GM18499 (cell line): Measurements from ENCODE around the gene BEND6.
"Not testable (repeated sequence)": the region's sequence is repeated elsewhere in the genome, so short reads cannot be mapped to it uniquely, and the experiment has no call there.

ENCODE experiments used
- ATAC-seq: cut with Tn5 transposase; IDR thresholded peaks from one replicate; pipeline ENCODE4 v1.9.1; 2021; ENCODE audit warnings: moderate number of reproducible peaks; ENCODE audit not compliant: insufficient read depth, unreplicated experiment

BEND6 gene

GRCh38 chr6:56970849-56971248, 15.9 kb downstream of the BEND6 start:
- no peak for ATAC-seq

GRCh38 chr6:56977192-56977591, 22.3 kb downstream of the BEND6 start:
- no peak for ATAC-seq

- no peak for ATAC-seq
Observed at GRCh38 chr6:56978530-56978929, 23.6 kb downstream of the BEND6 start.

DNA sequence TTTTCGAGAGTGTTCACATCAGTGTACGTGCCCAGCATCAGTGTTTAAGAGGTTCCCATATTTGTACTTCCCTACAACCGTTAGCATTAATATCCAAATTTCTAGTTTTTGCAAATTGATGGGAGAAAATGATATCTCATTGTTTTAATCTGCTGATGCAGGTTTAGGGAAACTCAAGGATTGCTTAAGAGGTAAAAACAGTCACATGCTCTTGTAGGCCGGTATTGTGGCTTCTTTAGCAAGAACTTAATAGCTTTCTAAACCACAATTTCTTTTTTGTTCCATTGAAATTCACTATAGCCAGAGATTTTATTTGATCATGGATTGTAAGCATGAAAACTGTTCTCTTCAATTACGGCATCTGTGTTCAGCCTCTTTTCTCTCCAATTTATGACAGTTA, 29.5 kb downstream of the BEND6 start:
- no peak for ATAC-seq

DNA sequence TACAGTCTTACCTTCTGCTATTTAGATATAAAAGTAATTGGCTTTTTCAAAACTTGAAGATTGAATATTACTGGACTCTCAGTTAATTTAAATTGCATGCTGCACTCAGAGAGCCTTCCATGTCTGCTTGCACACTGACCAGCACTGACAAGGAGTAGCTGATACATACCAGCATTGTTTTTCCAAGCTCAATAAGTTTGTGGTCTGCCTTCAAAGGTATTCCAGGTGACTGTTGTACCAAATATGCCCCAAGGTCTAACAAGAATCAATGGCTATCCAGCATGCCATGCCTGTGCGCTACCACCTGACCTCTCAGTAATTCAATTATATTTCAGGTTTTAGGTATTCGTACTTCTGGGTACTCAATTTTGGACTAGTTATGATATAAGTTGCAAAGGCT, 30.0 kb downstream of the BEND6 start:
- no peak for ATAC-seq

- no peak for ATAC-seq
Observed at GRCh38 chr6:56986611-56987010, 31.7 kb downstream of the BEND6 start.

- no peak for ATAC-seq
Observed at GRCh38 chr6:56988145-56988544, 33.2 kb downstream of the BEND6 start.

GRCh38 chr6:56992036-56992435, 37.1 kb downstream of the BEND6 start:
- ATAC-seq: no peak

GRCh38 chr6:56992703-56993102, 37.8 kb downstream of the BEND6 start:
- ATAC-seq: no peak

- no peak for ATAC-seq
Observed at GRCh38 chr6:56995347-56995902, 40.5 kb downstream of the BEND6 start.

- no peak for ATAC-seq
Observed at GRCh38 chr6:56996401-56996800, 41.5 kb downstream of the BEND6 start.

DNA sequence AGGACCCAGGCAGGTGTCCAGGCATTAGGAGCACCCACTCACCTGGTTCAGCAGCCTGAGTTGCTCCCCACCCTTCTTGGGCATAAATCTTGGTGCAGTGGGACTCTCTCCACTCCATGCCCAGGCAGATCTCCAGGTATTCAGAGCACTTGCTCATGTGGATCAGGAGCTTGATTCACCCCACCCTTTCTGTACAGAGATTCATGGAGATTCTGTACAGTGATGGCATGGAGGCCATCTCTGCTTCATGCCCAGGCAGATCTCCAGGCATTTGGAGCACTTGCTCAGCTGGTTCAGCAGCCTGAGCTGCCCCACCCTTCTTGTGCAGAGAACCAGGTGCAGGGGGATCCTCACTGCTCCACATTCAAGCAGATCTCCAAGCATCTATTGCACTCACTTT, 44.1 kb downstream of the BEND6 start:
- no peak for ATAC-seq

DNA sequence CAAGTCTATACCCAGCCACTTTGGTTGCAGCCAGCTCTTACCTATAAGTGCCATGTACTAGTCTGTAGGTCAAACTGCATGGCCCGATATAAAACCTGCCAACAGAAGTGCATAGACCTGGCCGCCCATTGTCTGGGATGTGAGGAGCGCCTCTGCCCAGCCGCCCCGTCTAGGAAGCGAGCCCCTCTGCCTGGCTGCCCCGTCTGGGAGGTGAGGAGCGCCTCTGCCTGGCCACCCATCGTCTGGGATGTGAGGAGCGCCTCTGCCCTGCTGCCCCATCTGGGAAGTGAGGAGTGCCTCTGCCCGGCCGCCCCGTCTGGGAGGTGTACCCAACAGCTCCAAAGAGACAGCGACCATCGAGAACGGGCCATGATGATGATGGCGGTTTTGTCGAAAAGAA, 44.8 kb downstream of the BEND6 start:
- ATAC-seq: not testable (repeated sequence)

GRCh38 chr6:57002197-57002596, 47.3 kb downstream of the BEND6 start:
- no peak for ATAC-seq

DNA sequence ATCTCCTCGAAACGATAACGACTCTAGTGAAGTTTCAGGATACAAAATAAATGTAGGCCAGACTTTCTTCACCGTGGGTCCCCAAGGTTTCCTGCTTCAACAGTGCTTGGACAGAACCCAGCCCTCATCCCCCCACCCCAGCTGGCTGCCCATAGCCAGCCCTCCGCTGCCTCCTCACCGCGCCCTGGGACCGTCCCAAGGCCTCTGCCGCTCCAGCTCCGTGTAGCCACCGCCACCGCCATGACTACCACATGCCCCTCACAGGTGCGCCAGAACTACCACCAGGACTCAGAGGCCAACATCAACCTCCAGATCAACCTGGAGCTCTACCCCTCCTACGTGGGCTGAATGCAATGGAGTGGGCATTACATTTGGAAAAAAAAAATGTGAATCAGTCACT, 49.4 kb downstream of the BEND6 start:
- no peak for ATAC-seq

DNA sequence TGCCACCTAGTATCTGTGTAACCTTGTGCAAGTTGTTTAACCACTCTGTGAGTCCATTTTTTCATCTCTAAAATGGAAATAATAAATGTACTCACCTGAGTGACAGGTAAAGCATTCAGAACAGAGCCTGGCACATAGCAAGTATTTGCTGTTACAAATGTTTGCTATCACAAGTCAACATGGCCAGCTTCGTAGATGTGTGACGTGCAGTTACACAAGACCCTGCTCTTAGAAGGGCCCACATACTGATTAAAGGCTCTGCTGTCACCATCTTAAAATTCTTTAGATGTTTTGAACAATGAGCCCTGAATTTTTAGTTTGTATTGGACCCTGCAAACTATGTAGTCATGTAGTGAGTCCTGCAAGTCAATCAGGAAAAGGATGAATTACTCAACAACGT, 51.2 kb downstream of the BEND6 start:
- no peak for ATAC-seq

GRCh38 chr6:57008069-57008468, 53.2 kb downstream of the BEND6 start:
- not testable (repeated sequence) for ATAC-seq

GRCh38 chr6:57013521-57013926, 58.6 kb downstream of the BEND6 start:
- no peak for ATAC-seq

DNA sequence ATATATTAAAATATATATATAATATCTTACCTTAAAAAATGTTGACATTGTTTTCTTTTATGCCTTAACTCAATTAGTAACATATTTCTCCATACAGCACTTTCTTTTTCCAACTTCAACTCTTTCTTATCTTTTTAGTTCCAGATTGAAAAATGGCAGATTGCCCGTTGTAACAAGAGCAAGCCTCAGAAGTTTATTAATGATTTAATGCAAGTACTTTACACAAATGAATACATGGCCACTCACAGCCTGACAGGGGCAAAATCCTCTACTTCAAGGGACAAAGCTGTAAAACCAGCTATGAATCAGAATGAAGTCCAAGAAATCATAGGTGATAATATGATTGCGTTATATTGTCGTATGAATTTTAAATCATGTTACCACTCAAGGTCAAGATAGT, 62.2 kb downstream of the BEND6 start:
- ATAC-seq: no peak

GRCh38 chr6:57017841-57018240, 62.9 kb downstream of the BEND6 start:
- ATAC-seq: no peak

DNA sequence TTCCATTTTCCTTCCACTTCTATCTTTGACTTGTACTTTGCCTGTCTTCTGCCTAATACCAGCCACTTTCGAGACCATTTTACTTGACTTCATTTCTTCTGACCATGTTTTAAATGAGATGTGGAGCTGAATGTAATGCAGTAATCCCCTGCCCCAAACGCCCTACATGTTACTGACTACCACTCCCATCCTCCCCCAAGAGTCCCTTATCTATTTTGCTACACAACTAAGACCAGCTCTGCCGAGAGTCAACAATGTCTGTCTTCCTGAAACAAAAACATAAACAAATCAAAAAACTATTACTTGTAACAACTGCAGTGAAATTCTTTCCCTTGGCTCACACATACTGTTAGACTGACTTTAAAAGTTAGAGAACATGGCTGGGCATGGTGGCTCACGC, 64.5 kb downstream of the BEND6 start:
- no peak for ATAC-seq

DNA sequence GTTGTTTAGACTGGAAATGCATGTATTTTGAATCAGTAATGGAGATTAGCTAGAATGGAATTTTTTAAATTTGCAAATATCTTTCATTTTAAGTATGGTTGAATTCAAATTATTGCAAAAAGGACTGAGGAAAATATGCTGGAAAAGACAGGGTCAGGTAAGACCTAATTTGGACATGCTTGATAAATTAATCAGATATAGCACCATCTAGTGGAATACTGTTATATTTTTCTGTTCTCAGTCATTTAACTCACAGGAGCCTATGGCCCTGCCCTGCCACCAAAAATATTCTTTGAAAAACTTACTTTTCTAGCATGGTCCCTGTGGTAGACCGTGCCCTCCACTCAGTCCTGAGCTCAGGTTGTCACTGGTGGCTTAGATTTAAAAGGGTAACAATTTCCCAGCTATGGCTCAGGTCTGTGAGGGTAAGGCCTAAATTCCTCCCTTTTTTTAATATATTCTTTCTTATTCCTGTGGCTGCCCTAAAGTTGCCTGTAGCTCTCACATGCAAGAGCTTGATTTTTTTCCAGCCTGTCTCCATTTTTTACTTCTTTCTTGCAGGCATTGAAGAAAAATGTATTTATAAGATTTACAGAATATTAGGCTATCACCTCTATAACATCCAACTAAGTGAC, 66.3 kb downstream of the BEND6 start:
- no peak for ATAC-seq
